GM19468 (cell line): ENCODE data around the gene FITM1.

Experiments
- ATAC-seq: cut with Tn5 transposase; IDR thresholded peaks from one replicate; pipeline ENCODE4 v1.9.1; 2021; ENCODE audit warnings: mild to moderate bottlenecking, moderate library complexity, moderate number of reproducible peaks; ENCODE audit not compliant: unreplicated experiment; ENCODE audit errors: extremely low read depth

FITM1 gene

GRCh38 chr14:24179294-24179960 is 49.0 kb downstream of the FITM1 start:
- ATAC-seq, result no peak

- ATAC-seq, result no peak
Measured at GRCh38 chr14:24179961-24180796, 49.7 kb downstream of the FITM1 start.

GRCh38 chr14:24181371-24182077 is 51.1 kb downstream of the FITM1 start:
- no peak for ATAC-seq
